K562 (cell line): ENCODE results near the gene YOD1. TPM values are rescaled to one million over a fixed set of nuclear protein-coding genes. Genes with fewer than 3 reads are reported as not detected.
A peak's percentile ranks its signal among the peaks of the same experiment; 100 is the strongest.

Experiments used
- ATF1 ChIP-seq, 2 experiments: fragments of 450-650 bp in 1 of 2; IDR thresholded peaks; 2 replicates each; pipeline ENCODE4 v1.6.1; 2016; ENCODE audit warnings: missing compliant biosample characterization in 1 of 2, missing genetic modification characterization in 1 of 2
- BRD9 ChIP-seq: fragments of 450-650 bp; IDR thresholded peaks from 2 replicates; pipeline ENCODE4 v1.6.1; 2018; ENCODE audit warnings: low read depth; ENCODE audit not compliant: partially characterized antibody
- CBFA2T3 ChIP-seq: fragments of 450-650 bp; IDR thresholded peaks from 2 replicates; pipeline ENCODE4 v1.6.1; 2017
- ERF ChIP-seq: fragments of 450-650 bp; formaldehyde crosslinking; IDR thresholded peaks from 2 replicates; pipeline ENCODE4 v1.4.0; 2020; ENCODE audit warnings: mild to moderate bottlenecking, mixed read lengths
- HMG20A ChIP-seq: fragments of 450-650 bp; formaldehyde crosslinking; conservative IDR thresholded peaks from 2 replicates; pipeline ENCODE4 v1.4.0; 2020; ENCODE audit warnings: mild to moderate bottlenecking, mixed read lengths
- JUND ChIP-seq, 2 experiments: IDR thresholded peaks; 2 replicates in 1 of 2; 3 replicates in 1 of 2; pipeline ENCODE4 v1.6.1; 2011; ENCODE audit warnings: borderline replicate concordance in 2 of 2, low read depth in 2 of 2, low read length in 2 of 2, improper control_type of control experiment in 1 of 2, missing biosample characterization in 1 of 2, missing genetic modification characterization in 1 of 2, missing genetic modification reagents in 1 of 2
- KLF1 ChIP-seq: fragments of 450-650 bp; IDR thresholded peaks from 2 replicates; pipeline ENCODE4 v1.6.1; 2016; ENCODE audit warnings: missing genetic modification characterization, missing compliant biosample characterization
- MTA3 ChIP-seq: fragments of 450-650 bp; formaldehyde crosslinking; IDR thresholded peaks from 2 replicates; pipeline ENCODE4 v1.6.1; 2017; ENCODE audit warnings: mild to moderate bottlenecking, borderline replicate concordance
- MYNN ChIP-seq, 2 experiments: sonication (generic); formaldehyde crosslinking in 1 of 2; IDR thresholded peaks; 2 replicates each; pipeline versions ENCODE4 v1.5.0 to v1.6.1; 2016 to 2020; ENCODE audit warnings: antibody characterized with exemption in 1 of 2, missing genetic modification reagents in 1 of 2
- NFIX ChIP-seq: fragments of 250-450 bp; sonication (Bioruptor Pico); IDR thresholded peaks from 2 replicates; pipeline ENCODE4 v1.4.0; 2020; ENCODE audit warnings: low read depth, mild to moderate bottlenecking, moderate library complexity
- NR2C1 ChIP-seq, 2 experiments: fragments of 450-650 bp; IDR thresholded peaks; 2 replicates each; pipeline ENCODE4 v1.6.1; 2017; ENCODE audit warnings: mild to moderate bottlenecking in 2 of 2, antibody characterized with exemption in 1 of 2, inconsistent platforms in 1 of 2, missing compliant biosample characterization in 1 of 2, missing genetic modification characterization in 1 of 2
- RAD21 ChIP-seq, 2 experiments: fragments of 250-450 bp in 1 of 2; fragments of 450-650 bp in 1 of 2; sonication (Bioruptor Pico) in 1 of 2; formaldehyde crosslinking in 1 of 2; IDR thresholded peaks in 1 of 2; conservative IDR thresholded peaks in 1 of 2; 2 replicates each; pipeline versions ENCODE4 v1.4.0 to v1.8.0; 2020 to 2022; ENCODE audit warnings: mild to moderate bottlenecking in 2 of 2, moderate library complexity in 1 of 2
- RUNX1 ChIP-seq: sonication (generic); IDR thresholded peaks from 2 replicates; pipeline ENCODE4 v1.6.1; 2016; ENCODE audit warnings: antibody characterized with exemption, low read depth
- SOX6 ChIP-seq: fragments of 450-650 bp; IDR thresholded peaks from 2 replicates; pipeline ENCODE4 v1.6.1; 2014; ENCODE audit warnings: mild to moderate bottlenecking
- TEAD4 ChIP-seq, 2 experiments: sonication (generic) in 1 of 2; formaldehyde crosslinking in 1 of 2; IDR thresholded peaks; 2 replicates each; pipeline versions ENCODE4 v1.6.1 to v1.8.0; 2012 to 2022; ENCODE audit warnings: borderline replicate concordance in 1 of 2, inconsistent platforms in 1 of 2, low read length in 1 of 2, mild to moderate bottlenecking in 1 of 2, missing genetic modification reagents in 1 of 2
- THRAP3 ChIP-seq: fragments of 450-650 bp; IDR thresholded peaks from 2 replicates; pipeline ENCODE4 v1.6.1; 2016; ENCODE audit warnings: mild to moderate bottlenecking, inconsistent platforms, borderline replicate concordance
- YBX1 ChIP-seq: fragments of 450-650 bp; IDR thresholded peaks from 2 replicates; pipeline ENCODE4 v1.7.1; 2016; ENCODE audit warnings: mild to moderate bottlenecking
- ZNF282 ChIP-seq: sonication (generic); formaldehyde crosslinking; IDR thresholded peaks from 2 replicates; pipeline ENCODE4 v1.8.1; 2023; ENCODE audit warnings: missing genetic modification reagents
- ZNF395 ChIP-seq: fragments of 200-800 bp; sonication (Bioruptor generic); IDR thresholded peaks from 2 replicates; pipeline ENCODE4 v1.6.1; 2017; ENCODE audit warnings: missing genetic modification characterization, missing compliant biosample characterization
- ZNF57 ChIP-seq: fragments of 450-650 bp; formaldehyde crosslinking; IDR thresholded peaks from 2 replicates; pipeline ENCODE4 v1.4.0; 2020; ENCODE audit warnings: mild to moderate bottlenecking, moderate library complexity
- ZNF584 ChIP-seq: fragments of 200-800 bp; sonication (Bioruptor generic); IDR thresholded peaks from 2 replicates; pipeline ENCODE4 v1.6.1; 2016; ENCODE audit warnings: low read depth, mild to moderate bottlenecking, missing genetic modification characterization, missing compliant biosample characterization
- polyA plus RNA-seq, 8 experiments: library from polyadenylated mRNA; depleted of rRNA in 4 of 8; stranded (reverse) in 5 of 8; unstranded in 3 of 8; fragments of >200 nt; fragmentation: Nextera tagmentation in 2 of 8; fragmentation: Illumina TruSeq in 1 of 8; extraction: Ambion mirVana in 2 of 8; extraction: Trizol in 1 of 8; gene quantifications; 2 replicates each; pipeline versions ENCODE4 v1.2.1 to v1.2.3, GENCODE V29; 2011 to 2014; ENCODE audit warnings: inconsistent platforms in 1 of 8, missing spikeins in 1 of 8
- total RNA-seq, 7 experiments: library from RNA; depleted of rRNA in 6 of 7; stranded (reverse); fragments of >200 nt in 6 of 7; fragmentation: Illumina TruSeq in 2 of 7; extraction: Trizol in 2 of 7; gene quantifications; 2 replicates each; pipeline versions ENCODE4 v1.2.1 to v1.2.3, GENCODE V29; 2011 to 2021; ENCODE audit warnings: low replicate concordance in 1 of 7
- TF ChIP-seq, protein P1 (sequence below): fragments of 250-450 bp; sonication (Bioruptor Pico); IDR thresholded peaks from 2 replicates; pipeline ENCODE4 v1.8.0; 2021; ENCODE audit warnings: borderline replicate concordance, mild to moderate bottlenecking, moderate library complexity; ENCODE audit not compliant: poor library complexity, severe bottlenecking
- TF ChIP-seq, protein P2 (sequence below): fragments of 250-450 bp; sonication (Bioruptor Pico); IDR thresholded peaks from 2 replicates; pipeline ENCODE4 v1.4.0; 2020; ENCODE audit warnings: mild to moderate bottlenecking

Gene YOD1
- total and polyA plus RNA-seq, 9 of the 15 experiments (the other 6 are each of a cell fraction or from before 2014, with no cell fraction given), result 18.2 to 78.1 (median 46.9) TPM

- TF ChIP-seq ZNF395 (peak; percentile 68; the same call in 1 of the 2 replicates), SOX6 (peak; percentile 88), KLF1 (tag) (no peak), JUND (IDR thresholded peaks at IDR 0.05; ENCODE audit: borderline replicate concordance, low read depth, low read length) (peak; percentile 76; the same call in 1 of the 2 replicates), JUND (tag; IDR thresholded peaks at IDR 0.05; ENCODE audit: borderline replicate concordance, low read depth, low read length) (peak; percentile 84; the same call in 2 of the 3 replicates), THRAP3 (no peak), YBX1 (no peak), NFIX (CRISPR knock-in tag) (no peak), RAD21 (CRISPR knock-in tag; conservative IDR thresholded peaks at IDR 0.05 in 1 of 2, IDR thresholded peaks at IDR 0.05 in 1 of 2) (peak; percentile 40 to 46), ZNF57 (CRISPR knock-in tag) (no peak), HMG20A (CRISPR knock-in tag) (0 out of 2 replicates have a peak, but pooled peaks have one; percentile 6), RUNX1 (peak; percentile 95), MTA3 (peak; percentile 91; the same call in 1 of the 2 replicates), BRD9 (peak; percentile 81), TEAD4 (IDR thresholded peaks at IDR 0.05; ENCODE audit: low read length) (peak; percentile 98), TEAD4 (CRISPR knock-in tag; IDR thresholded peaks at IDR 0.05; ENCODE audit: borderline replicate concordance) (no peak), MYNN (IDR thresholded peaks at IDR 0.05) (peak; percentile 94), MYNN (CRISPR knock-in tag; IDR thresholded peaks at IDR 0.05) (no peak), NR2C1 (IDR thresholded peaks at IDR 0.05) (no peak; the same call in none of the 2 replicates), NR2C1 (tag; IDR thresholded peaks at IDR 0.05) (peak; percentile 51; the same call in 1 of the 2 replicates), ZNF282 (no peak), ERF (CRISPR knock-in tag) (peak; percentile 47; the same call in 1 of the 2 replicates), CBFA2T3 (peak; percentile 99), ZNF584 (peak; percentile 65; the same call in 1 of the 2 replicates), ATF1 (CRISPR knock-in tag; IDR thresholded peaks at IDR 0.05) (no peak), ATF1 (tag; IDR thresholded peaks at IDR 0.05) (peak; percentile 69)
- TF ChIP-seq, protein P1, sequence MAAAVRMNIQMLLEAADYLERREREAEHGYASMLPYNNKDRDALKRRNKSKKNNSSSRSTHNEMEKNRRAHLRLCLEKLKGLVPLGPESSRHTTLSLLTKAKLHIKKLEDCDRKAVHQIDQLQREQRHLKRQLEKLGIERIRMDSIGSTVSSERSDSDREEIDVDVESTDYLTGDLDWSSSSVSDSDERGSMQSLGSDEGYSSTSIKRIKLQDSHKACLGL (CRISPR knock-in tag), result no peak
- TF ChIP-seq, protein P2, sequence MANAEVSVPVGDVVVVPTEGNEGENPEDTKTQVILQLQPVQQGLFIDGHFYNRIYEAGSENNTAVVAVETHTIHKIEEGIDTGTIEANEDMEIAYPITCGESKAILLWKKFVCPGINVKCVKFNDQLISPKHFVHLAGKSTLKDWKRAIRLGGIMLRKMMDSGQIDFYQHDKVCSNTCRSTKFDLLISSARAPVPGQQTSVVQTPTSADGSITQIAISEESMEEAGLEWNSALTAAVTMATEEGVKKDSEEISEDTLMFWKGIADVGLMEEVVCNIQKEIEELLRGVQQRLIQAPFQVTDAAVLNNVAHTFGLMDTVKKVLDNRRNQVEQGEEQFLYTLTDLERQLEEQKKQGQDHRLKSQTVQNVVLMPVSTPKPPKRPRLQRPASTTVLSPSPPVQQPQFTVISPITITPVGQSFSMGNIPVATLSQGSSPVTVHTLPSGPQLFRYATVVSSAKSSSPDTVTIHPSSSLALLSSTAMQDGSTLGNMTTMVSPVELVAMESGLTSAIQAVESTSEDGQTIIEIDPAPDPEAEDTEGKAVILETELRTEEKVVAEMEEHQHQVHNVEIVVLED, result no peak; the same call in 1 of the 2 replicates
Observed at GRCh38 chr1:207021139-207021861, 29.7 kb downstream of the YOD1 start (continued).
